Mucosa of stomach (tissue), 1 donor: ENCODE data around the gene SENP3.
A peak's percentile ranks its signal among the peaks of the same experiment; 100 is the strongest.

Source experiments
- H3K27me3 ChIP-seq: one replicate; pipeline ENCODE4 v1.7.0; 2013; ENCODE audit warnings: mild to moderate bottlenecking, low read length; ENCODE audit not compliant: control insufficient read depth, insufficient read depth
- H3K36me3 ChIP-seq: one replicate; pipeline ENCODE4 v1.7.0; 2013; ENCODE audit warnings: low read length; ENCODE audit not compliant: control insufficient read depth, insufficient read depth
- H3K4me1 ChIP-seq: one replicate; pipeline ENCODE4 v1.7.0; 2013; ENCODE audit warnings: mild to moderate bottlenecking, low read length; ENCODE audit not compliant: control insufficient read depth, insufficient read depth
- H3K4me3 ChIP-seq: one replicate; pipeline ENCODE4 v1.7.0; 2013; ENCODE audit warnings: low read length
- H3K9ac ChIP-seq: one replicate; pipeline ENCODE4 v1.7.0; 2013; ENCODE audit warnings: mild to moderate bottlenecking, low read length, moderate library complexity
- H3K9me3 ChIP-seq: one replicate; pipeline ENCODE4 v1.7.0; 2013; ENCODE audit warnings: mild to moderate bottlenecking, low read length, moderate library complexity; ENCODE audit not compliant: control insufficient read depth
- donor health status: Pancreatic carcinoma.

Gene SENP3

DNA sequence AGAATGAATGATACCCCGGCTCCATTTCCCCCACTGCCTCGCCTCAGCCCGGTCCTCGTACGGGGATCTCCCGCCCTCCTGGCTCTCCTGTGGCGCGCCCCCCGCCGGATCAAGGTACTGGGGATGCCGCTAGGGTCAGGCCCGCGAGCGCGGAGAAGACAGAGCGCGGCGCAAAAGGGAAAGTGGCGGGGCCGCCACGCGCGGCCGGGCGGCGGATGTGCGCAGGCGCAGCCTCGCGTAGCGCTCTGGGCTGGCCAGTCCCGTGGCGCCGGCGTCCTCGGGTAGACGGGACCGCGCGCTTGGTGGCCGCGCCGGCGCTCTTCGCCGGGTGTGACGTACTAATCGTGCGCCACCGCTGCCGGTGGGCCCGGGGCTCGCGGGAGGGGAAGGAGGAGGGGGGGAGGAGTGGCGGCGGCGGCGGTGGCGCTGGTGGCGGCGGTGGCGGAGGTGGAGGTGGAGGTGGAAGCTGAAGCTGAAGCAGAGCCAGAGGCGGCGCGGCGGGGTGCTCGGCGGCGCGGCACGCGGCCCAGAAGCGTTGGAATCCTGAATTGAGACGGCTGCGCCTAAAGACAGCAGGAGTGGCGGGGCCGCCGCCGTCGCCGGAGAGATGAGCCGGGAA is at the start of gene SENP3:
Gene SENP3 (plus strand): TSS at position 331 of the 619 bp plus-strand sequence. CDS start 1,158 bp downstream, outside the sequence.
- H3K9ac ChIP-seq, result peak within 1 kb of the TSS; percentile 98
- no peaks in the 10 kb centered on the region for H3K27me3 ChIP-seq
- peak within 1 kb of the TSS; percentile 52 for H3K4me3 ChIP-seq
- peaks cover 17% of the 10 kb centered on the region for H3K36me3 ChIP-seq
- no peaks in the 10 kb centered on the region for H3K9me3 ChIP-seq
- peaks cover 59% of the 10 kb centered on the region for H3K4me1 ChIP-seq

- H3K9ac ChIP-seq, result no peak overlapping the region
- H3K36me3 ChIP-seq, result peaks cover 41% of the 10 kb centered on the region
- peaks cover 14% of the 10 kb centered on the region for H3K4me1 ChIP-seq
- H3K27me3 ChIP-seq, result no peaks in the 10 kb centered on the region
- H3K9me3 ChIP-seq, result no peaks in the 10 kb centered on the region
- no peak overlapping the region for H3K4me3 ChIP-seq
Observed at GRCh38 chr17:7512105-7512504, 49.6 kb upstream of the SENP3 start.

DNA sequence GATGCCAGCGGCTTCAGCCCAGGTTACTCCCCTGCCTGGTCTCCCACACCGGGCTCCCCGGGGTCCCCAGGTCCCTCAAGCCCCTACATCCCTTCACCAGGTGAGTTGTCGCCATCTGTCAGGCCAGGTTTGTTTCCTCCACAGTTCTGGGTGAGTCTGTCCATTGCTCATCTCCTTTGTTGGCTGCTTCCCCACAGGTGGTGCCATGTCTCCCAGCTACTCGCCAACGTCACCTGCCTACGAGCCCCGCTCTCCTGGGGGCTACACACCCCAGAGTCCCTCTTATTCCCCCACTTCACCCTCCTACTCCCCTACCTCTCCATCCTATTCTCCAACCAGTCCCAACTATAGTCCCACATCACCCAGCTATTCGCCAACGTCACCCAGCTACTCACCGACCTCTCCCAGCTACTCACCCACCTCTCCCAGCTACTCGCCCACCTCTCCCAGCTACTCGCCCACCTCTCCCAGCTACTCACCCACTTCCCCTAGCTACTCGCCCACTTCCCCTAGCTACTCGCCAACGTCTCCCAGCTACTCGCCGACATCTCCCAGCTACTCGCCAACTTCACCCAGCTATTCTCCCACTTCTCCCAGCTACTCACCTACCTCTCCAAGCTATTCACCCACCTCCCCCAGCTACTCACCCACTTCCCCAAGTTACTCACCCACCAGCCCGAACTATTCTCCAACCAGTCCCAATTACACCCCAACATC is 48.7 kb upstream of the SENP3 start:
- Histone ChIP-seq H3K27me3 (no peaks in the 10 kb centered on the region), H3K4me1 (peaks cover 14% of the 10 kb centered on the region), H3K4me3 (no peak overlapping the region), H3K9me3 (no peaks in the 10 kb centered on the region), H3K36me3 (peaks cover 40% of the 10 kb centered on the region), H3K9ac (no peak overlapping the region)

DNA sequence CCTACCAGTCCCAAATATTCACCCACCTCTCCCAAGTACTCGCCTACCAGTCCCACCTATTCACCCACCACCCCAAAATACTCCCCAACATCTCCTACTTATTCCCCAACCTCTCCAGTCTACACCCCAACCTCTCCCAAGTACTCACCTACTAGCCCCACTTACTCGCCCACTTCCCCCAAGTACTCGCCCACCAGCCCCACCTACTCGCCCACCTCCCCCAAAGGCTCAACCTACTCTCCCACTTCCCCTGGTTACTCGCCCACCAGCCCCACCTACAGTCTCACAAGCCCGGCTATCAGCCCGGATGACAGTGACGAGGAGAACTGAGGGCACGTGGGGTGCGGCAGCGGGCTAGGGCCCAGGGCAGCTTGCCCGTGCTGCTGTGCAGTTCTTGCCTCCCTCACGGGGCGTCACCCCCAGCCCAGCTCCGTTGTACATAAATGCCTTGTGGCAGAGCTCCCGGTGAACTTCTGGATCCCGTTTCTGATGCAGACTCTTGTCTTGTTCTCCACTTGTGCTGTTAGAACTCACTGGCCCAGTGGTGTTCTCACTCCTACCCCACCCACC is 47.8 kb upstream of the SENP3 start:
- peaks cover 31% of the 10 kb centered on the region for H3K36me3 ChIP-seq
- H3K4me1 ChIP-seq, result peaks cover 14% of the 10 kb centered on the region
- H3K4me3 ChIP-seq, result no peak overlapping the region
- no peak overlapping the region for H3K9ac ChIP-seq
- H3K9me3 ChIP-seq, result no peaks in the 10 kb centered on the region
- no peaks in the 10 kb centered on the region for H3K27me3 ChIP-seq

- Histone ChIP-seq H3K36me3 (peaks cover 26% of the 10 kb centered on the region), H3K4me3 (no peak overlapping the region), H3K27me3 (no peaks in the 10 kb centered on the region), H3K9ac (peak overlapping the region; percentile 45), H3K9me3 (no peaks in the 10 kb centered on the region), H3K4me1 (peaks cover 14% of the 10 kb centered on the region)
Observed at GRCh38 chr17:7515911-7516610, 45.7 kb upstream of the SENP3 start.

- Histone ChIP-seq H3K4me1 (no peaks in the 10 kb centered on the region), H3K27me3 (no peaks in the 10 kb centered on the region), H3K4me3 (no peak overlapping the region), H3K36me3 (no peaks in the 10 kb centered on the region), H3K9me3 (no peaks in the 10 kb centered on the region), H3K9ac (no peak overlapping the region)
Observed at GRCh38 chr17:7523033-7523432, 38.7 kb upstream of the SENP3 start.

DNA sequence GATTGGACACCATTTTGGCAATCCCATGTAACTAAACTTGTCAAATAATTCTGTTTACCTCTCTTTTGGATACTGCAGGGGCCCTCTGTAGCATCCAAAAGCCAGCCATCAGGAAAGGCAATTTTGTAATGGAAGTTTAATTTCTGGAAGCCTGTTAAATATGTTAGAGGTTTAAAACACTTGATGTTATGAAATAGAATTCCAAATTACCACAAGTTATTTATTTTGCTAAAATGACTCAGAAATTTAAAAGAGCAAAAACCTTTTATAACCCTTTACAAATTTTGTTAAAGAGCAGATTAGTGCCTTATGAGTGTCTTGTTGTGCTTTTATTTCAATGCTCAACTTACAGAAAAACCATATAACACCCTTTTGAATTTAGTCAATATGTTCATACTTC is 32.9 kb upstream of the SENP3 start:
- Histone ChIP-seq H3K4me3 (no peak overlapping the region), H3K9ac (no peak overlapping the region)

DNA sequence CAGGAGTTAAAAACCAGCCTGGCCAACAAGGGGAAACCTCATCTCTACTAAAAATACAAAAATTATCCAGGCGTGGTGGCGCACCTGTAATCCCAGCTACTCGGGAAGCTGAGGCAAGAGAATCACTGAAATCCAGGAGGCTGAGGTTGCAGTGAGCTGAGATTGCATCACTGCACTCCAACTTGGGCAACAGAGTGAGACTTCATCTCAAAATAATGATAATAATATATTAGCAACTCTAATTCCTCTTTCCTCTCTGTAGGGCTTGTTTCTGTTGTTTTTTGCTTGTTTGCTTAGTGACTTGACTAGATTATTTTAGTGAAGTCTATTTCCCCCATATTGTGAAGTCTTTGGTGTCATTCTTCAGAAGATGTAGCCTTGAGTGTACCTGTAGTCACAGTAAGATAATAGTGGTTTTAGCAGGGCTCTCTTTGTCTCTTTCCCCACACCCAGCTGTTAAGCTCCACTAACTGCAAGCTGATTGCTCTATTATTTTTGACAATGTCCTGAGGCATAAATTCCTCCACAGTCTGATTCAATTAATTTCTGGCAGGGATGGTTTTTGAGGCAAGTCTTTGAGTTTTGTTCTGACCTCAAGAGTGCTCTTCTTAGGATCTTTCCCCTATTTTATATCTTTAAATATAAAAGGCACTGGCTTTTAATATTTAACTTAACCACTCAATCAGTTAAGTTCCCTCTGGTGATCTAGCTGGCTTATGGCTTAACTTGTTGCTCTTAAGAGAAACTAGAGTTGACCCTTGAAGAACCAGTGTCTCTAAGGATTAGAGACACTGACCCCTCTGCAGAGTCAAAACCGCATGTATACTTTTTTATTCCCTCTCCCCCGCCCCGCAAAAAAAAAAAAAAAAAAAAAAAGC is 31.5 kb upstream of the SENP3 start:
- Histone ChIP-seq H3K9me3 (no peaks in the 10 kb centered on the region), H3K4me1 (no peaks in the 10 kb centered on the region), H3K9ac (no peak overlapping the region)

More for the DNA sequence above, 32.9 kb upstream of the SENP3 start:
- Histone ChIP-seq H3K36me3 (no peaks in the 10 kb centered on the region), H3K4me1 (no peaks in the 10 kb centered on the region), H3K27me3 (no peaks in the 10 kb centered on the region), H3K9me3 (no peaks in the 10 kb centered on the region)

DNA sequence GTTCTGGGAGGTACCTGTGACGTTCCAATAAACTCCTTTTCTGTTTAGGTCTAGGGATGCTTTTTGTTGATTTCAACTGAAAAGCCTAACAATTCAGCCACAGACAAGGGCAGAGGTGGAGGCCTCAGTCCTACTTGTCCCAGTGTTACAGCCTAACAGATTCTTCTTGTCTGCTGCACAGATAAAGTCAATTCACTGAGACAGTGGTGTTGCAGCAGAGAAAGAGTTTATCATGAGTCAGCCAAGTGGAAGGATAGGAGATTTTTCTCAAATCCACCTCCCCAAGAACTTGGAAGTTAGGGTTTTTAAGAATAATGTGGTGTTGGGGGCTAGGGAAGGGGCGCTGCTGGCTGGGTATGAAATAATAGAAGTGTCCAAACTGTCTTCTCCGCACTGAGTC is 23.7 kb upstream of the SENP3 start:
- Histone ChIP-seq H3K9ac (no peak overlapping the region), H3K4me1 (no peaks in the 10 kb centered on the region), H3K4me3 (no peak overlapping the region), H3K9me3 (no peaks in the 10 kb centered on the region), H3K36me3 (no peaks in the 10 kb centered on the region), H3K27me3 (no peaks in the 10 kb centered on the region)

More for the DNA sequence above, 31.5 kb upstream of the SENP3 start:
- H3K36me3 ChIP-seq, result no peaks in the 10 kb centered on the region
- no peak overlapping the region for H3K4me3 ChIP-seq
- H3K27me3 ChIP-seq, result no peaks in the 10 kb centered on the region

DNA sequence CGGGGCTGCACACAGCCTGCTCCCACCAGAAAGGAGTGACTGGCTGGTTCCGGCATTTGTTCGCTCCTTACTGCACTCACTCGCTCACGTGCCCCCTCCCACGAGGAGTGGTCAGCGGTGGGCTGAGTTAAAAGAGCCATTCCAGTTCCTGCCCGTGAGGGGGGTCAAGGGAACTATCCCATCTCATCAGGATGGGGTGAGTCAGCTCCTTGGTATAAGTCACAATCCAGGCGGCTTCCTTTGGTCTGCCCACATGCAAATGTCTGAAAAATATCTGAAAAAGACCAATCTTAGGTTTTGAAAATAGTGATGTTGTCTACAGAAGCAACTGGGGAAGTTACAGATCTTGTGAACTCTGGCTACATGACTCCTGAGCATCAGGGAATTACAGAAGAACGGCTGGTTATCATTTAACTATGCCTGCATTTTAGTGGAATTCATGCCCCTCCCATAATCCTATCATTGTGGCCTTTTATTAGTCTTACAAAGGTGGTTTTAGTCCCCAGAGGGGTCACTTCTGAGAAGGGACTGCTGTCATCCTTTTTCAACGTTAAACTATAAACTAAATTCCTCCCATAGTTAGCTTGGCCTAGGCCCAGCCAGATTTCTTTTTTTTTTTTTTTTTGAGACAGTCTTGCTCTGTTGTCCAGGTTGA is 22.7 kb upstream of the SENP3 start:
- H3K9ac ChIP-seq, result no peak overlapping the region

GRCh38 chr17:7541074-7541621 is 20.6 kb upstream of the SENP3 start:
- Histone ChIP-seq H3K27me3 (no peaks in the 10 kb centered on the region), H3K9ac (no peak overlapping the region), H3K4me3 (no peak overlapping the region), H3K9me3 (no peaks in the 10 kb centered on the region), H3K4me1 (no peaks in the 10 kb centered on the region), H3K36me3 (no peaks in the 10 kb centered on the region)

More for the DNA sequence above, 22.7 kb upstream of the SENP3 start:
- no peak overlapping the region for H3K4me3 ChIP-seq
- no peaks in the 10 kb centered on the region for H3K36me3 ChIP-seq
- no peaks in the 10 kb centered on the region for H3K27me3 ChIP-seq
- H3K9me3 ChIP-seq, result no peaks in the 10 kb centered on the region
- no peaks in the 10 kb centered on the region for H3K4me1 ChIP-seq
